Peyer's patch (tissue), 4 donors: Measurements from ENCODE around the gene PRMT2.

Experiments
- POLR2A ChIP-seq, 2 donors: fragments of 450-650 bp; IDR thresholded peaks; one replicate each; pipeline ENCODE4 v1.5.1; 2017; ENCODE audit warnings: antibody characterized with exemption in 2 of 2, mild to moderate bottlenecking in 2 of 2, moderate library complexity in 2 of 2
- TF ChIP-seq, protein P1 (sequence below), 6 experiments: fragments of 450-650 bp in 4 of 6; fragments of 200-600 bp in 2 of 6; sonication (generic) in 1 of 6; IDR thresholded peaks; one replicate each; pipeline ENCODE4 v1.5.1; 2017 to 2019; ENCODE audit warnings: antibody characterized with exemption in 6 of 6, mild to moderate bottlenecking in 3 of 6, moderate library complexity in 1 of 6

GRCh38 chr21:46634427-46634826, 1.0 kb upstream of the PRMT2 start:
- TF ChIP-seq, protein P1, sequence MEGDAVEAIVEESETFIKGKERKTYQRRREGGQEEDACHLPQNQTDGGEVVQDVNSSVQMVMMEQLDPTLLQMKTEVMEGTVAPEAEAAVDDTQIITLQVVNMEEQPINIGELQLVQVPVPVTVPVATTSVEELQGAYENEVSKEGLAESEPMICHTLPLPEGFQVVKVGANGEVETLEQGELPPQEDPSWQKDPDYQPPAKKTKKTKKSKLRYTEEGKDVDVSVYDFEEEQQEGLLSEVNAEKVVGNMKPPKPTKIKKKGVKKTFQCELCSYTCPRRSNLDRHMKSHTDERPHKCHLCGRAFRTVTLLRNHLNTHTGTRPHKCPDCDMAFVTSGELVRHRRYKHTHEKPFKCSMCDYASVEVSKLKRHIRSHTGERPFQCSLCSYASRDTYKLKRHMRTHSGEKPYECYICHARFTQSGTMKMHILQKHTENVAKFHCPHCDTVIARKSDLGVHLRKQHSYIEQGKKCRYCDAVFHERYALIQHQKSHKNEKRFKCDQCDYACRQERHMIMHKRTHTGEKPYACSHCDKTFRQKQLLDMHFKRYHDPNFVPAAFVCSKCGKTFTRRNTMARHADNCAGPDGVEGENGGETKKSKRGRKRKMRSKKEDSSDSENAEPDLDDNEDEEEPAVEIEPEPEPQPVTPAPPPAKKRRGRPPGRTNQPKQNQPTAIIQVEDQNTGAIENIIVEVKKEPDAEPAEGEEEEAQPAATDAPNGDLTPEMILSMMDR (IDR thresholded peaks at IDR 0.05): no peak
- TF ChIP-seq POLR2A (IDR thresholded peaks at IDR 0.05): no peak
